ENCODE data around the gene FBP1. TPM values are rescaled to one million over a fixed set of nuclear protein-coding genes. Genes with fewer than 3 reads are reported as not detected.
A peak's percentile ranks its signal among the peaks of the same experiment; 100 is the strongest.

Gene FBP1
- total RNA-seq, 4 donors from 2014 or later, result 56.1 to 454 (median 413) TPM

DNA sequence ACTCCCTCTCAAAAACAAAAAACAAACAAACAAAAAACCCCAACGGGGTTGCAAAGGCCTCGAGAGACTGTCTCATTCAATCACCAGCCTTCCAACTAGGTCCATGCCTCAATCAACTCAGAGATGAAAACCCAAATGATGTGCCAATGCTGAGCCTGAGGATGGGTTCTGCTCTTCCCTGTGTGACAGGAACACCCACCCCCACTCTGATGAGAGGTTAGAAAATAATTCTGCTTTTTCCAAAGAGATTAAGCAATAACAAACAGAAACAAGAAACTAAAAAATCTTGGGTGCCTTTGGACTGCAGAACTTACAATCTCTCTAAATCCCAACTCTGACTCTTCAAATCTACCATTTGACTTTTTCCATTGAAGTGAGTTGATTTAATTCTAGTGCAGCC, 25.5 kb upstream of the FBP1 start:
- no peaks in the 10 kb centered on the region for H3K9me3 ChIP-seq
- no peaks in the 10 kb centered on the region for H3K27me3 ChIP-seq
- no peak for DNase-seq
- TF ChIP-seq, protein P1, sequence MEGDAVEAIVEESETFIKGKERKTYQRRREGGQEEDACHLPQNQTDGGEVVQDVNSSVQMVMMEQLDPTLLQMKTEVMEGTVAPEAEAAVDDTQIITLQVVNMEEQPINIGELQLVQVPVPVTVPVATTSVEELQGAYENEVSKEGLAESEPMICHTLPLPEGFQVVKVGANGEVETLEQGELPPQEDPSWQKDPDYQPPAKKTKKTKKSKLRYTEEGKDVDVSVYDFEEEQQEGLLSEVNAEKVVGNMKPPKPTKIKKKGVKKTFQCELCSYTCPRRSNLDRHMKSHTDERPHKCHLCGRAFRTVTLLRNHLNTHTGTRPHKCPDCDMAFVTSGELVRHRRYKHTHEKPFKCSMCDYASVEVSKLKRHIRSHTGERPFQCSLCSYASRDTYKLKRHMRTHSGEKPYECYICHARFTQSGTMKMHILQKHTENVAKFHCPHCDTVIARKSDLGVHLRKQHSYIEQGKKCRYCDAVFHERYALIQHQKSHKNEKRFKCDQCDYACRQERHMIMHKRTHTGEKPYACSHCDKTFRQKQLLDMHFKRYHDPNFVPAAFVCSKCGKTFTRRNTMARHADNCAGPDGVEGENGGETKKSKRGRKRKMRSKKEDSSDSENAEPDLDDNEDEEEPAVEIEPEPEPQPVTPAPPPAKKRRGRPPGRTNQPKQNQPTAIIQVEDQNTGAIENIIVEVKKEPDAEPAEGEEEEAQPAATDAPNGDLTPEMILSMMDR (IDR thresholded peaks at IDR 0.05), result no peak
- no peak for TF ChIP-seq POLR2A (IDR thresholded peaks at IDR 0.05)
- peaks cover 0 to 12% (median 0%) of the 10 kb centered on the region in 4 donors for H3K4me1 ChIP-seq
- no peak overlapping the region for H3K27ac ChIP-seq
- no peak overlapping the region for H3K4me3 ChIP-seq
- no peaks in the 10 kb centered on the region for H3K36me3 ChIP-seq

DNA sequence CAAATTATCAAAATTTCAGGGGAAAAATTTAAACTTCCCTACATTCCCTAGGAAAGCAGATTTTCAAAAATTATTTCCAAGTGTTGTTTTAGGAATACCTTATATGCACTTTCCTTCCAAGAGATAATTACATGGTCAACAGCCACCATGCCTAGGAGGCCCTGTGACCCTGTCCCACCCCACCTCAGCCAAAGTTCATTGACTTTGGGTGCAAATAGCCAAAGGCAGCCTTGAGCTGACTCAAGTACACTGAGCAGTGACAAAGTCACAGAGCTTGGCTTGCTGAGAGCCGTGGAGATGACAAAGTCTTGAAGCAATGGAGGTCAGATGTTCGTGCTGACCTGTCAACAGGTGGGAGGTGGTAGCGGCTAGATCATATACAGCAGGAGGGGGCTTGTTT, 24.3 kb upstream of the FBP1 start:
- Histone ChIP-seq H3K27me3 (no peaks in the 10 kb centered on the region), H3K36me3 (no peaks in the 10 kb centered on the region), H3K27ac (peak overlapping the region in 2 of 4 donors; percentile 37 to 39), H3K4me3 (no peak overlapping the region), H3K4me1 (peaks cover 0 to 8% (median 0%) of the 10 kb centered on the region in 4 donors), H3K9me3 (no peaks in the 10 kb centered on the region)
- DNase-seq, result no peak
- no peak for TF ChIP-seq POLR2A (IDR thresholded peaks at IDR 0.05)
- TF ChIP-seq, protein P1 (IDR thresholded peaks at IDR 0.05), result no peak

DNA sequence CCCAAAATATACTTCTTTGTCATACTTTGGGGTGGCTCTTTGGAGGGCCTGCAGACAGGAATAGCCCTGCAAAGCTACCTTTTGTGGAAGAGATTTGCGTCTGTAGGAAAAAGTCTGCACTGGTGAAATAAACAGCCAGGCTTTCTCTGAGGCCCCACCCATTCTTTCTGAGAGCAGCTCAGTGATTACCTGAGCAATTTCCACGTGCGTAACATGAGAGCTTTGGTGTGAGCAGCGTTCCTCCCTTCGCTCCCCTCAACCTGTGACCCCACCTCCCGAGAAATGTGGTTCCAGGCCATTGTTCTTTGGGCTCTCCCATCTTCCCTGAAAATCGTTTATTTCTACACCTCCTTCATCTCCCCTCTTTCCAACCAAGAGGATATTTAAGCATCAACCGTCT, 23.8 kb upstream of the FBP1 start:
- no peaks in the 10 kb centered on the region for H3K9me3 ChIP-seq
- H3K27ac ChIP-seq, result peak overlapping the region in 2 of 4 donors; percentile 37 to 39
- TF ChIP-seq, protein P1 (IDR thresholded peaks at IDR 0.05), result no peak
- no peak for TF ChIP-seq POLR2A (IDR thresholded peaks at IDR 0.05)
- no peak for DNase-seq
- H3K4me1 ChIP-seq, result peaks cover 0 to 6% (median 0%) of the 10 kb centered on the region in 4 donors
- H3K4me3 ChIP-seq, result no peak overlapping the region
- no peaks in the 10 kb centered on the region for H3K36me3 ChIP-seq
- no peaks in the 10 kb centered on the region for H3K27me3 ChIP-seq

DNA sequence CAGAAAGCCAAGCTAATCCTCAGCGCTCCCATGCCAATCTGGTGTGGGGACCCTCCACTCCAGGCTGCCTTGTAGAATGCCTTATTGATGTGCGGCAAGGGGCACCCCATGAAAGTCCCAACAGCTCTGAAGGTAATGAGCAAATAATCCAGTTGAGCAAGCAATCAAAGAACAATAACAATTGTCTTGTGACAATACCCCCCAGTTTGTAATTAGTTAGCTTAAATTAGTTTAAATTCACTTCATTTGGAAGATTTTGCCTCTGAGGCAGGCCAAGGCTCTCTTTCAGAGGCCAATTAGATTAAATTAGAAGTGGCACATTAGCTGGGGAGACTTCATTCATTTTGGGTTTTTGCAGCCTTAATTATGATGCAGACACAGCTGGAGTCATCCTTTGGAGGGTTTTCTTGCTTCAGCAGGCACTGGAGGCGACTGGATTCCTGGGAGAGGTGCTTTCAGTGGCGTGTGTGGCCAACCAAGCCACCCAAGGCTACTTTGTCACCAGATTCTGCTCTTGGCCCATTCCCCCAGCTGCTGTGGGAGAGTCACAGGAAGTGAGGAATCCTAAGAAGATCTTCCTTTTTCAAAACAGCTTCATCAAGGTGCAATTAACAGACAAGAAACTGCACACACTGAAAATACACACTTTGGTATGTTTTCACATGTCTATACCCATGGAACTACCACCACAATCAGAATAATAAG, 17.9 kb upstream of the FBP1 start:
- TF ChIP-seq, protein P1 (IDR thresholded peaks at IDR 0.05), result no peak
- no peak for TF ChIP-seq POLR2A (IDR thresholded peaks at IDR 0.05)
- no peaks in the 10 kb centered on the region for H3K27me3 ChIP-seq
- H3K36me3 ChIP-seq, result no peaks in the 10 kb centered on the region
- no peaks in the 10 kb centered on the region for H3K9me3 ChIP-seq
- DNase-seq, result no peak
- no peak overlapping the region for H3K27ac ChIP-seq
- no peak overlapping the region for H3K4me3 ChIP-seq
- H3K4me1 ChIP-seq, result no peaks in the 10 kb centered on the region

DNA sequence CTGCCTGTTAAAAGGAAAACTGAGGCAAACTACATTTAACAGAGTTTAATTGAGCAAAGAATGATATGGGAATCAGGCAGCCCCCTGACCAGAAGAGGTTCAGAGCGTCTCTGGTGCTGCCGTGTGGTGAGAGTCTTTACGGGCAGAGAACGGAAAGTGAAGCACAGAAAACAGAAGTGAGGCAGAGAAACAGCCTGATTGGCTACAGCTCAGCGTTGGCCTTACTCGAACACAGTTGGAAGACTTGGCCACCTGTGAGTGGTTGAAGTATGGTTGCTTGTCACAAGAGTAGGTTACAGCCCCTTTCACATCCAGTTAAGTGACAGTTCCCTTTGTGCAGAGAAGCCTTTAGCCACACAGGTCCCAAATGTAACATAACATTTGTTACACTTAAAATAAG, 16.9 kb upstream of the FBP1 start:
- H3K27ac ChIP-seq, result peak overlapping the region; percentile 26 to 62 (median 55)
- DNase-seq, result peak in 2 of 3 donors; percentile 74 to 82

More for the DNA sequence above, 16.9 kb upstream of the FBP1 start:
- peak in 1 of 2 donors; percentile 17 for TF ChIP-seq POLR2A (IDR thresholded peaks at IDR 0.05)
- TF ChIP-seq, protein P1 (IDR thresholded peaks at IDR 0.05), result no peak
- no peaks in the 10 kb centered on the region for H3K36me3 ChIP-seq
- H3K9me3 ChIP-seq, result no peaks in the 10 kb centered on the region
- no peaks in the 10 kb centered on the region for H3K27me3 ChIP-seq
- H3K4me1 ChIP-seq, result no peaks in the 10 kb centered on the region
- peak overlapping the region in 3 of 4 donors; percentile 9 to 26 (median 22) for H3K4me3 ChIP-seq

All from Peyer's patch (tissue), 4 donors.